ENCODE measurements around the gene CRYGB. TPM values are rescaled to one million over a fixed set of nuclear protein-coding genes. Genes with fewer than 3 reads are reported as not detected.

The CRYGB gene
- total and polyA plus RNA-seq, 10 of the 15 experiments (the other 5 are each of a cell fraction or from before 2014, with no cell fraction given) = not detected

- no peaks in the 10 kb centered on the region for H4K20me1 ChIP-seq (ENCODE audit: control insufficient read depth, insufficient read depth)
- no peak overlapping the region for H2AFZ ChIP-seq (ENCODE audit: control insufficient read depth, low read depth, low read length)
- RAD21 ChIA-PET (ENCODE audit: unreplicated experiment) = no interaction called here
- no TSS peak for BruUV-seq (replicated peaks)
- no peaks in the 10 kb centered on the region; the same call in 2 of the 3 replicates for H3K9me3 ChIP-seq (replicated peaks; ENCODE audit: control insufficient read depth, insufficient read depth, low read length)
- H3K27me3 ChIP-seq (replicated peaks in 1 of 2; ENCODE audit: control insufficient read depth in 2 of 2, insufficient read depth in 2 of 2, low read length in 1 of 2) = no peaks in the 10 kb centered on the region
- POLR2A ChIA-PET = no interaction called here
- in situ Hi-C loops (cut with MboI) = no loop called here
- H3K27ac ChIP-seq (ENCODE audit: control insufficient read depth, insufficient read depth) = no peak overlapping the region
- no peak for FAIRE-seq
- no peak overlapping the region for H3K9ac ChIP-seq (ENCODE audit: control insufficient read depth, insufficient read depth, low read length)
- H3K36me3 ChIP-seq (ENCODE audit: control insufficient read depth in 2 of 2, insufficient read depth in 2 of 2, low read length in 1 of 2) = no peaks in the 10 kb centered on the region
- 42% methylated on average over 2 of the region's 2 CpGs for whole genome bisulfite sequencing (ENCODE audit: insufficient coverage, insufficient replicate concordance, low lambda C conversion rate, missing lambda C conversion rate)
- CTCF ChIA-PET = no interaction called here
- no peak for ATAC-seq
- intact Hi-C loops (cut with micrococcal nuclease; ENCODE audit: unreplicated experiment) = no loop called here
- no peaks in the 10 kb centered on the region for H3K79me2 ChIP-seq (ENCODE audit: control insufficient read depth, insufficient read depth, low read length)
- TF ChIP-seq ZBTB4 (CRISPR knock-in tag; IDR thresholded peaks at IDR 0.05) (no peak), POLR2A (IDR thresholded peaks at IDR 0.05; ENCODE audit: low read depth, low read length) (no peak), EGR1 (IDR thresholded peaks at IDR 0.05; ENCODE audit: borderline replicate concordance in 1 of 2, low read depth in 2 of 2, low read length in 2 of 2) (no peak), TCF7 (IDR thresholded peaks at IDR 0.05; ENCODE audit: borderline replicate concordance) (no peak), RELB (IDR thresholded peaks at IDR 0.05; ENCODE audit: low read depth) (no peak), ZNF687 (IDR thresholded peaks at IDR 0.05) (no peak), KAT2A (conservative IDR thresholded peaks at IDR 0.05; ENCODE audit: control insufficient read depth, low read depth, low read length) (no peak)
- no peak overlapping the region for H3K4me3 ChIP-seq
- no peak overlapping the region for H3K4me2 ChIP-seq (ENCODE audit: control insufficient read depth, insufficient read depth)
- peaks cover 2% of the 10 kb centered on the region; the same call in 1 of the 2 replicates for H3K4me1 ChIP-seq (ENCODE audit: control insufficient read depth, insufficient read depth, low read length)
- SMC1A ChIA-PET (ENCODE audit: uncharacterized antibody, unreplicated experiment) = interaction anchor here (0.6 kb wide), 1 partner anchor 63 kb away, joined by 3 read pairs; no protein-coding TSS in a partner anchor
- DNase-seq (ENCODE audit: low read depth, low spot score) = no peak
Measured at GRCh38 chr2:208136716-208137094, 9.3 kb downstream of the CRYGB start.
